ENCODE data around the gene GAB2.

GRCh38 chr11:78299000-78299710, 118.5 kb downstream of the GAB2 start:
- TF ChIP-seq CEBPB (IDR thresholded peaks at IDR 0.05; ENCODE audit: low read depth, low read length): no peak
- no peak for TF ChIP-seq POLR2A (IDR thresholded peaks at IDR 0.05; ENCODE audit: low read depth, low read length)

Data from IMR-90 (cell line).